ENCODE data around the gene ZNF81. TPM values are rescaled to one million over a fixed set of nuclear protein-coding genes. Genes with fewer than 3 reads are reported as not detected.
"Not testable (repeated sequence)": the region's sequence is repeated elsewhere in the genome, so short reads cannot be mapped to it uniquely, and the experiment has no call there.

ZNF81 gene
- total and polyA plus RNA-seq, 2 donors (not counting 1 experiment from before 2014, with no cell fraction given), result 3.5 to 5.4 TPM

- Histone ChIP-seq H4K20me1 (ENCODE audit: control insufficient read depth, extremely low read depth, insufficient read depth, low read length) (no peaks in the 10 kb centered on the region), H3K4me2 (ENCODE audit: extremely low read depth, insufficient read depth, low read length) (no peak overlapping the region), H3K9me3 (ENCODE audit: control insufficient read depth, insufficient read depth, low read depth, low read length) (no peaks in the 10 kb centered on the region), H3K27me3 (ENCODE audit: control insufficient read depth, insufficient read depth, low read length) (no peaks in the 10 kb centered on the region), H3K4me3 (replicated peaks in 1 of 4; ENCODE audit: control extremely low read depth in 1 of 4, insufficient read depth in 1 of 4, low read depth in 3 of 4, low read length in 4 of 4) (no peak overlapping the region), H3K4me1 (ENCODE audit: control insufficient read depth, extremely low read depth, insufficient read depth, low read length) (no peaks in the 10 kb centered on the region), H3K27ac (ENCODE audit: insufficient read depth, low read length) (no peak overlapping the region), H3K36me3 (ENCODE audit: control insufficient read depth, insufficient read depth, low read length) (no peaks in the 10 kb centered on the region), H3K79me2 (ENCODE audit: control insufficient read depth, insufficient read depth, low read length) (no peaks in the 10 kb centered on the region), H2AFZ (ENCODE audit: low read length) (no peak overlapping the region), H3K9ac (ENCODE audit: insufficient read depth, low read length) (no peak overlapping the region)
- TF ChIP-seq EZH2 (IDR thresholded peaks at IDR 0.05; ENCODE audit: low read length, missing control alignments) (no peak), CTCF (conservative IDR thresholded peaks at IDR 0.05 in 1 of 2, IDR thresholded peaks at IDR 0.05 in 1 of 2; ENCODE audit: low read depth in 1 of 2, low read length in 2 of 2) (no peak)
- DNase-seq (ENCODE audit: low read depth in 2 of 2), result no peak
Measured at GRCh38 chrX:47927212-47927611, 90.5 kb downstream of the ZNF81 start.

GRCh38 chrX:47931970-47932369 lies 95.3 kb downstream of the ZNF81 start:
- DNase-seq (ENCODE audit: low read depth in 2 of 2); H3K4me3 ChIP-seq (replicated peaks in 1 of 4; ENCODE audit: control extremely low read depth in 1 of 4, insufficient read depth in 1 of 4, low read depth in 3 of 4, low read length in 4 of 4); H3K4me2 ChIP-seq (ENCODE audit: extremely low read depth, insufficient read depth, low read length); H4K20me1 ChIP-seq (ENCODE audit: control insufficient read depth, extremely low read depth, insufficient read depth, low read length); H3K9ac ChIP-seq (ENCODE audit: insufficient read depth, low read length); H2AFZ ChIP-seq (ENCODE audit: low read length); H3K9me3 ChIP-seq (ENCODE audit: control insufficient read depth, insufficient read depth, low read depth, low read length); H3K27ac ChIP-seq (ENCODE audit: insufficient read depth, low read length); H3K36me3 ChIP-seq (ENCODE audit: control insufficient read depth, insufficient read depth, low read length); H3K79me2 ChIP-seq (ENCODE audit: control insufficient read depth, insufficient read depth, low read length); H3K4me1 ChIP-seq (ENCODE audit: control insufficient read depth, extremely low read depth, insufficient read depth, low read length); H3K27me3 ChIP-seq (ENCODE audit: control insufficient read depth, insufficient read depth, low read length): not testable (repeated sequence)

GRCh38 chrX:47933946-47934345 lies 97.2 kb downstream of the ZNF81 start:
- H3K9me3 ChIP-seq (ENCODE audit: control insufficient read depth, insufficient read depth, low read depth, low read length), result no peaks in the 10 kb centered on the region
- no peak overlapping the region for H3K27ac ChIP-seq (ENCODE audit: insufficient read depth, low read length)
- no peak for TF ChIP-seq EZH2 (IDR thresholded peaks at IDR 0.05; ENCODE audit: low read length, missing control alignments)
- no peak for TF ChIP-seq CTCF (conservative IDR thresholded peaks at IDR 0.05 in 1 of 2, IDR thresholded peaks at IDR 0.05 in 1 of 2; ENCODE audit: low read depth in 1 of 2, low read length in 2 of 2)

More at GRCh38 chrX:47933946-47934345, 97.2 kb downstream of the ZNF81 start:
- Histone ChIP-seq H2AFZ (ENCODE audit: low read length) (no peak overlapping the region), H3K4me1 (ENCODE audit: control insufficient read depth, extremely low read depth, insufficient read depth, low read length) (no peaks in the 10 kb centered on the region), H4K20me1 (ENCODE audit: control insufficient read depth, extremely low read depth, insufficient read depth, low read length) (no peaks in the 10 kb centered on the region), H3K27me3 (ENCODE audit: control insufficient read depth, insufficient read depth, low read length) (no peaks in the 10 kb centered on the region), H3K9ac (ENCODE audit: insufficient read depth, low read length) (no peak overlapping the region), H3K4me2 (ENCODE audit: extremely low read depth, insufficient read depth, low read length) (no peak overlapping the region), H3K36me3 (ENCODE audit: control insufficient read depth, insufficient read depth, low read length) (no peaks in the 10 kb centered on the region), H3K4me3 (replicated peaks in 1 of 4; ENCODE audit: control extremely low read depth in 1 of 4, insufficient read depth in 1 of 4, low read depth in 3 of 4, low read length in 4 of 4) (no peak overlapping the region), H3K79me2 (ENCODE audit: control insufficient read depth, insufficient read depth, low read length) (no peaks in the 10 kb centered on the region)
- DNase-seq (ENCODE audit: low read depth in 2 of 2), result peak in 1 of 2 donors; percentile 11

All from fibroblast of lung (primary cell).